Left cardiac atrium (tissue), 4 donors: ENCODE results near the gene SYT7. TPM values are rescaled to one million over a fixed set of nuclear protein-coding genes. Genes with fewer than 3 reads are reported as not detected.

Source experiments
- ATAC-seq, 2 donors: fragments of 200-7000 bp; cut with Tn5 transposase; one replicate each; pipeline ENCODE4 v1.9.1; 2020; ENCODE audit warnings: mild to moderate bottlenecking in 2 of 2, moderate library complexity in 2 of 2
- DNase-seq: peaks from one replicate; pipeline ENCODE4 v3.0.0-alpha.2; 2020
- intact Hi-C, 2 donors: fragments of 100-400 bp; cut with DNase I; formaldehyde crosslinking; loops; one replicate each; pipeline versions ENCODE4 v1.14.1 to v1.15.1; 2022 to 2023
- total RNA-seq, 2 donors: library from RNA; stranded (reverse); fragmentation: NEBNext Ultra II Directional; extraction: Animal tissue kit (Norgen Biotek cat#: 25700); gene quantifications; one replicate each; pipeline ENCODE4 v1.2.1, GENCODE V29; 2021
- donor health status: DM: no; HTN: yes; CAD: no.
- donor health status: DM: no; HTN: yes; CAD: no; lungs with severe emphysema.
- donor health status: DM: yes; HTN: yes; CAD: no.
- donor health status: Dilated cardiomyopathy.

Gene SYT7
- total RNA-seq, 2 donors from 2014 or later: 36.7 to 39.7 TPM

- ATAC-seq (no peak), DNase-seq (no peak)
- intact Hi-C loops: no loop called here
Measured at GRCh38 chr11:61545921-61546320, 35.0 kb downstream of the SYT7 start.

GRCh38 chr11:61545341-61545740 is 35.5 kb downstream of the SYT7 start:
- ATAC-seq (no peak), DNase-seq (no peak)
- intact Hi-C loops: no loop called here

GRCh38 chr11:61544466-61544865 is 36.4 kb downstream of the SYT7 start:
- ATAC-seq: no peak
- intact Hi-C loops: no loop called here
- no peak for DNase-seq

GRCh38 chr11:61543606-61544306 is 37.1 kb downstream of the SYT7 start:
- no peak for DNase-seq
- intact Hi-C loops: no loop called here
- ATAC-seq: no peak

GRCh38 chr11:61542705-61543104 is 38.2 kb downstream of the SYT7 start:
- no peak for ATAC-seq
- DNase-seq: no peak
- intact Hi-C loops: no loop called here

- intact Hi-C loops: no loop called here
- ATAC-seq (peak in 1 of 2 donors; percentile 4), DNase-seq (no peak)
Measured at GRCh38 chr11:61542024-61542461, 38.8 kb downstream of the SYT7 start.

- ATAC-seq (peak in 1 of 2 donors; percentile 4), DNase-seq (no peak)
- intact Hi-C loops: no loop called here
Measured at GRCh38 chr11:61541598-61541997, 39.3 kb downstream of the SYT7 start.

GRCh38 chr11:61540528-61540927 is 40.3 kb downstream of the SYT7 start:
- ATAC-seq: no peak
- no peak for DNase-seq
- intact Hi-C loops: no loop called here

GRCh38 chr11:61539831-61540357 is 41.0 kb downstream of the SYT7 start:
- no peak for DNase-seq
- intact Hi-C loops: no loop called here
- ATAC-seq: no peak

- intact Hi-C loops: no loop called here
- DNase-seq: no peak
- peak; percentile 5 to 18 for ATAC-seq
Measured at GRCh38 chr11:61539006-61539405, 41.9 kb downstream of the SYT7 start.

- DNase-seq (no peak), ATAC-seq (no peak)
- intact Hi-C loops: no loop called here
Measured at GRCh38 chr11:61538636-61538961, 42.3 kb downstream of the SYT7 start.

GRCh38 chr11:61537326-61537725 is 43.5 kb downstream of the SYT7 start:
- DNase-seq (no peak), ATAC-seq (no peak)
- intact Hi-C loops: no loop called here

GRCh38 chr11:61536676-61537270 is 44.1 kb downstream of the SYT7 start:
- DNase-seq: no peak
- intact Hi-C loops: no loop called here
- no peak for ATAC-seq

- intact Hi-C loops: no loop called here
Measured at GRCh38 chr11:61535998-61536675, 44.7 kb downstream of the SYT7 start.

GRCh38 chr11:61534933-61535839 is 45.7 kb downstream of the SYT7 start:
- ATAC-seq: peak; percentile 54 to 62
- intact Hi-C loops: loop anchor here in 1 of 2 donors (5.0 kb wide), 1 partner anchor 42 kb away; no protein-coding TSS in a partner anchor
- no peak for DNase-seq

More at GRCh38 chr11:61535998-61536675, 44.7 kb downstream of the SYT7 start:
- DNase-seq: no peak
- ATAC-seq: peak; percentile 17 to 21

- ATAC-seq (no peak), DNase-seq (no peak)
- intact Hi-C loops: loop anchor here in 1 of 2 donors (5.0 kb wide), 1 partner anchor 43 kb away; no protein-coding TSS in a partner anchor
Measured at GRCh38 chr11:61534025-61534932, 46.6 kb downstream of the SYT7 start.

- DNase-seq: no peak
- intact Hi-C loops: loop anchor here in 1 of 2 donors (5.0 kb wide), 1 partner anchor 44 kb away; no protein-coding TSS in a partner anchor
- no peak for ATAC-seq
Measured at GRCh38 chr11:61533401-61533800, 47.5 kb downstream of the SYT7 start.

GRCh38 chr11:61533039-61533375 is 47.9 kb downstream of the SYT7 start:
- intact Hi-C loops: loop anchor here in 1 of 2 donors (5.0 kb wide), 1 partner anchor 44 kb away; no protein-coding TSS in a partner anchor
- ATAC-seq (no peak), DNase-seq (no peak)
